Endothelial cell of umbilical vein (primary cell): ENCODE data around the gene ADSS1. TPM values are rescaled to one million over a fixed set of nuclear protein-coding genes. Genes with fewer than 3 reads are reported as not detected.

Experiments used
- BruUV-seq: library from RNA; stranded (reverse); fragments of 400-500 nt; replicated peaks from 2 replicates; lab custom pipeline; 2021; lab: Mats Ljungman, UMichigan
- CTCF ChIA-PET: fragments of 300-600, 350-600 bp; sonication (Branson Sonifier 250); formaldehyde crosslinking; loops from one replicate; lab custom pipeline; 2021; ENCODE audit warnings: antibody characterized with exemption, inconsistent platforms; lab: Charles Lee
- POLR2A ChIA-PET: fragments of 300-600, 350-600 bp; sonication (Branson Sonifier 250); formaldehyde crosslinking; loops from one replicate; lab custom pipeline; 2021; ENCODE audit warnings: antibody characterized with exemption, inconsistent platforms; lab: Charles Lee
- DNase-seq: peaks from one replicate; pipeline ENCODE4 v3.0.0-alpha.2; 2011; ENCODE audit warnings: low read depth, low spot score
- FAIRE-seq: peaks from 2 replicates; lab custom pipeline; 2011; peaks lifted over from hg19 to GRCh38; lab: Jason Lieb, UNC
- H2AFZ ChIP-seq: 2 replicates; pipeline ENCODE4 v1.6.0; 2012; ENCODE audit warnings: low read depth, low read length, control low read depth, inconsistent platforms
- H3K27ac ChIP-seq: 2 replicates; pipeline ENCODE4 v1.5.1; 2011; ENCODE audit warnings: low read depth, mild to moderate bottlenecking, control low read depth, low read length, moderate library complexity; ENCODE audit not compliant: insufficient read depth
- H3K27me3 ChIP-seq, 2 experiments: 2 replicates each; pipeline versions ENCODE4 v1.6.0 to v1.6.1; 2011; ENCODE audit warnings: low read length in 2 of 2, mixed read lengths in 1 of 2; ENCODE audit not compliant: control insufficient read depth in 2 of 2, insufficient read depth in 2 of 2
- H3K36me3 ChIP-seq, 2 experiments: 2 replicates in 1 of 2; 3 replicates in 1 of 2; pipeline ENCODE4 v1.5.1; 2011; ENCODE audit warnings: low read length in 2 of 2, mild to moderate bottlenecking in 1 of 2, moderate library complexity in 1 of 2; ENCODE audit not compliant: control insufficient read depth in 2 of 2, insufficient read depth in 2 of 2; ENCODE audit errors: extremely low read depth in 1 of 2
- H3K4me1 ChIP-seq: 3 replicates; pipeline ENCODE4 v1.5.1; 2011; ENCODE audit warnings: mild to moderate bottlenecking, low read length; ENCODE audit not compliant: control insufficient read depth, insufficient read depth; ENCODE audit errors: extremely low read depth
- H3K4me2 ChIP-seq: 2 replicates; pipeline ENCODE4 v1.6.1; 2011; ENCODE audit warnings: low read length, control low read depth, mixed read lengths; ENCODE audit not compliant: insufficient read depth
- H3K4me3 ChIP-seq, 3 experiments: fragments of 200-600 bp in 1 of 3; sonication (generic), shearing (Covaris generic) in 1 of 3; replicated peaks in 1 of 3; 2 replicates each; pipeline ENCODE4 v1.5.1; 2011 to 2016; ENCODE audit warnings: control low read depth in 3 of 3, low read length in 3 of 3, mild to moderate bottlenecking in 2 of 3, inconsistent platforms in 1 of 3, low read depth in 1 of 3, moderate library complexity in 1 of 3; ENCODE audit not compliant: insufficient read depth in 1 of 3
- H3K79me2 ChIP-seq: 2 replicates; pipeline ENCODE4 v1.6.0; 2012; ENCODE audit warnings: low read length, inconsistent platforms; ENCODE audit not compliant: control insufficient read depth, insufficient read depth
- H3K9ac ChIP-seq: replicated peaks from 2 replicates; pipeline ENCODE3; 2011; ENCODE audit warnings: low read length, control low read depth; ENCODE audit not compliant: insufficient read depth; ENCODE audit errors: extremely low read depth
- H3K9me1 ChIP-seq: replicated peaks from 3 replicates; pipeline ENCODE4 v1.6.0; 2011; ENCODE audit warnings: mild to moderate bottlenecking, low read length; ENCODE audit not compliant: control insufficient read depth, insufficient read depth; ENCODE audit errors: extremely low read depth
- H3K9me3 ChIP-seq: replicated peaks from 2 replicates; pipeline ENCODE4 v1.5.1; 2012; ENCODE audit warnings: low read length, inconsistent platforms; ENCODE audit not compliant: control insufficient read depth, insufficient read depth
- H4K20me1 ChIP-seq: replicated peaks from 2 replicates; pipeline ENCODE3; 2011; ENCODE audit warnings: mild to moderate bottlenecking, low read length; ENCODE audit not compliant: control insufficient read depth, insufficient read depth; ENCODE audit errors: extremely low read depth
- CTCF ChIP-seq, 2 donors: IDR thresholded peaks; 1 replicate in 1 of 2; 2 replicates in 1 of 2; pipeline ENCODE4 v1.5.1; 2011; ENCODE audit warnings: low read length in 2 of 2, mild to moderate bottlenecking in 2 of 2, moderate library complexity in 2 of 2, control low read depth in 1 of 2, inconsistent platforms in 1 of 2, low read depth in 1 of 2; ENCODE audit not compliant: insufficient read depth in 1 of 2; ENCODE audit errors: extremely low read depth in 1 of 2
- EZH2 ChIP-seq: IDR thresholded peaks from 2 replicates; pipeline ENCODE4 v1.6.1; 2012; ENCODE audit warnings: borderline replicate concordance, low read depth, mild to moderate bottlenecking, moderate library complexity, low read length, inconsistent platforms; ENCODE audit not compliant: severe bottlenecking
- FOS ChIP-seq: IDR thresholded peaks from 2 replicates; pipeline ENCODE4 v1.6.1; 2011; ENCODE audit warnings: mild to moderate bottlenecking, low read length, moderate library complexity, borderline replicate concordance; ENCODE audit not compliant: insufficient read depth
- GATA2 ChIP-seq: IDR thresholded peaks from 2 replicates; pipeline ENCODE4 v1.7.0; 2011; ENCODE audit warnings: low read depth, mild to moderate bottlenecking, moderate library complexity, mixed read lengths, low read length; ENCODE audit not compliant: insufficient read length, insufficient read depth
- JUN ChIP-seq: IDR thresholded peaks from 2 replicates; pipeline ENCODE4 v1.6.1; 2011; ENCODE audit warnings: borderline replicate concordance, low read depth; ENCODE audit not compliant: insufficient read length, insufficient read depth
- MAX ChIP-seq: IDR thresholded peaks from 2 replicates; pipeline ENCODE4 v1.6.1; 2011; ENCODE audit not compliant: insufficient read depth, insufficient read length
- MYC ChIP-seq: IDR thresholded peaks from one replicate; pipeline ENCODE4 v1.6.1; 2011; ENCODE audit warnings: mild to moderate bottlenecking, low read depth, low read length
- POLR2A ChIP-seq: IDR thresholded peaks from 2 replicates; pipeline ENCODE4 v1.6.1; 2012; ENCODE audit warnings: low read depth, mild to moderate bottlenecking, control low read depth, low read length
- POLR2AphosphoS5 ChIP-seq: IDR thresholded peaks from 2 replicates; pipeline ENCODE4 v1.6.1; 2012; ENCODE audit warnings: low read depth, mild to moderate bottlenecking, control low read depth, low read length, moderate library complexity; ENCODE audit not compliant: insufficient read depth
- dilution Hi-C: fragments of 300-500 bp; cut with MboI; formaldehyde crosslinking; loops from one replicate; pipeline ENCODE4 v1.15.0; 2019; ENCODE audit warnings: low sequenced_read_pairs; ENCODE audit not compliant: extremely low pct_ligation_motif_present
- intact Hi-C: fragments of 100-400 bp; cut with micrococcal nuclease; formaldehyde crosslinking; loops from one replicate; pipeline ENCODE4 v1.10.0; 2022
- polyA plus RNA-seq, 4 experiments: library from polyadenylated mRNA; depleted of rRNA in 3 of 4; stranded (reverse) in 3 of 4; unstranded in 1 of 4; fragments of >200 nt; gene quantifications; 2 replicates each; pipeline versions ENCODE4 v1.2.1 to v1.2.3, GENCODE V29; 2011 to 2012; ENCODE audit warnings: missing spikeins in 1 of 4
- total RNA-seq: library from RNA; stranded (reverse); gene quantifications from 2 replicates; pipeline ENCODE4 v1.2.3, GENCODE V29; 2021

ADSS1 gene
- total and polyA plus RNA-seq, 2 donors (not counting 3 experiments of a cell fraction or from before 2014, with no cell fraction given) = 1.9 TPM

- DNase-seq (no peak), FAIRE-seq (no peak)
- dilution Hi-C loops (no loop called here), intact Hi-C loops (loop anchor here (10.0 kb wide), 1 partner anchor 208 kb away; the partner anchor contains the start of gene AHNAK2)
- H3K27me3 ChIP-seq = no peaks in the 10 kb centered on the region
- H3K9ac ChIP-seq = no peak overlapping the region
- ChIA-PET POLR2A (no interaction called here), CTCF (interaction anchor here (1.0 to 2.0 kb wide), 3 partner anchors 14 to 59 kb away, joined by 6 to 8 read pairs (median 7); partner anchors contain the start of gene SIVA1)
- TF ChIP-seq POLR2A (no peak), JUN (no peak), GATA2 (no peak), FOS (no peak), POLR2AphosphoS5 (no peak), CTCF (IDR thresholded peaks at IDR 0.05; ENCODE audit: extremely low read depth in 1 of 2, insufficient read depth in 1 of 2, low read depth in 1 of 2, low read length in 2 of 2) (no peak), MYC (no peak), MAX (no peak), EZH2 (no peak)
- peaks cover 0 to 14% of the 10 kb centered on the region in 2 experiments for H3K36me3 ChIP-seq
- no peaks in the 10 kb centered on the region for H3K4me1 ChIP-seq
- H3K79me2 ChIP-seq = no peaks in the 10 kb centered on the region
- no peaks in the 10 kb centered on the region for H3K9me1 ChIP-seq
- no peaks in the 10 kb centered on the region for H4K20me1 ChIP-seq
- no peak overlapping the region for H3K4me2 ChIP-seq
- no peak overlapping the region for H3K27ac ChIP-seq
- no peaks in the 10 kb centered on the region for H3K9me3 ChIP-seq
- no peak overlapping the region for H2AFZ ChIP-seq
- no peak overlapping the region for H3K4me3 ChIP-seq
- BruUV-seq = no TSS peak
These were observed 43.0 kb downstream of the ADSS1 start for GRCh38 chr14:104766863-104767633.
